HG03097 (cell line): ENCODE results near the gene RARG.

Experiments
- ATAC-seq: cut with Tn5 transposase; IDR thresholded peaks from one replicate; pipeline ENCODE4 v1.9.1; 2021; ENCODE audit not compliant: unreplicated experiment, low FRiP score

The RARG gene

GRCh38 chr12:53231921-53232645, at the start of gene RARG:
RARG (minus strand) TSS chr12:53232209; CDS start chr12:53227545, 4,664 bp downstream.
- ATAC-seq = no peak

DNA sequence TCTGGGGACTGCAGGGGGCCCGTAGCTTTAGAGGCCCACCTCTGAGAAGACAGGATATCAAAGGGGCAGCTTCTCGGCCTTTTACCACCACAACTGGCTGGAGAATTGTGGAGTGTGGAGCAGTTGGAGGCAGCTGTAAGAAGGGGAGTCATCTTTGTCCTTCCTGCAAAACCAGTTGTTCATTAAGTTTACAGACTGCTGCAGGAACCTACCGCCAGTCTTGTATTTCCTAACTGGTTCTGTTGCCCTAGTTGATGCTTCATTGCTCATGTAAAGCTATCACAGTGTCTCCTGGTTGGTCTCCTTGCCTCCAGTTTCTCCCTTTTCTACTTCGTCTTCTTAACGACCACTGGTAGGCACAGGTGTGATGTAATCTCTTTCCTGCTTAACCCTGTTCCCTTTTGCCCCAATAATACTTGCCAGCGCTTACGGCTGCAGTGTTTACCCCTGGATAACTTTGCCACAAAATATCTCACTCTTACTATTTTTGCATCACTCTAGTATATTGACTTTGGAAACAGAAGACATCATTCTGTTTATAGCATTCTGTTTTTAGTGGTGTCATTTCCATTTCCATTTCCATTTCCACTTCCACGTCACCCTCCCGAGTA, 48.0 kb upstream of the RARG start:
- no peak for ATAC-seq

GRCh38 chr12:53279283-53279869, 47.4 kb upstream of the RARG start:
- no peak for ATAC-seq

DNA sequence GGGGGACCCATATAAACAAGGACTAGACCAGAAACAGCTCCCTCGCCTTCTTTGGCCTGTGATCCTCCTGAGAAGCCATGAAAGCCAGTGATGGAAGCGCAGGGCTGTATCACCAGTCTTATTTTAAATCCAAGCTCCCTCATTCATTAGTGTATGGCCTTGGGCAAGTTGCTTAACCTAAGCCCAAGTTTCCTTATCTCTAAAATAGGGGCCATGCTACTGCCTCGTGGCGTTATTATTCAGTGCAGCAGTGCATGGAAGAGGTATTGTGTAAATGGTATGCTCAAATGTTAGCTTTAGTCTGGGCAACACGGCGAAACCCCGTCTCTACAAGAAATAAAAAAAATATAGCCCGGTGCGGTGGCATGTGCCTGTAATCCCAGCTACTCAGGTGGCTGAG, 46.0 kb upstream of the RARG start:
- no peak for ATAC-seq

DNA sequence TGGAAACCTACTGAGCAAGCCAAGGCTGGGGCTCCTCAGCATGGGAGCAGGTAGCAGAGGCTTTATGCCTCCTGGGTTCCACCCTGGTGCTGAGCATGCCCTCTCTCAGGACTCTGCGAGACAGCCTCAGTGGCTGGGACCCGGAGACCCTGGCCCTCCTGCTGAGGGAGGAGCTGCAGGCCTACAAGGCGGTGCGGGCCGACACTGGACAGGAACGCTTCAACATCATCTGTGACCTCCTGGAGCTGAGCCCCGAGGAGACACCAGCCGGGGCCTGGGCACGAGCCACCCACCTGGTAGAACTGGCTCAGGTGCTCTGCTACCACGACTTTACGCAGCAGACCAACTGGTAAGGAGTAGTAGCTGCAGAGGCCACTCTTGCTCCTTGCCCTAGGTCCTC, 44.5 kb upstream of the RARG start:
- ATAC-seq = no peak

DNA sequence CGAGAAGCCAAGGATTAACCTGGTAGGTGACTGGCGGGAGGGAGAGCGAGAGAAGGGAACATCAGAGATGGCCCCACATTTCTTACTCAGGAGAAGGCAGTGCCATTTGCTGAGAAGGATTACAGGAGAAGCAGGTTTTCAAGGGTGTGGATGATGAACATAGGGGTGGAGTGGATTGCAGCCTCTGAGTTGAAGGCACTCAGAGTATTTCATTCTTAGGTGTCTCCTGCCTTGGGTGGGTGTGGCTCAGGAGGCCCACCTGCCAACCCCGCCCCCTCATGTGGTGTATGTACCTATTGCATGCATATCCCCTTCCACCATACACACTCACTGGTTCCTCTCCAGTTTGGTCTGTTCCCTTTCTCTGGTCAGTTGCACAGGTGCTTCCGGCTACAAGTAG, 42.4 kb upstream of the RARG start:
- no peak for ATAC-seq

GRCh38 chr12:53268630-53269562, 36.9 kb upstream of the RARG start:
- no peak for ATAC-seq

DNA sequence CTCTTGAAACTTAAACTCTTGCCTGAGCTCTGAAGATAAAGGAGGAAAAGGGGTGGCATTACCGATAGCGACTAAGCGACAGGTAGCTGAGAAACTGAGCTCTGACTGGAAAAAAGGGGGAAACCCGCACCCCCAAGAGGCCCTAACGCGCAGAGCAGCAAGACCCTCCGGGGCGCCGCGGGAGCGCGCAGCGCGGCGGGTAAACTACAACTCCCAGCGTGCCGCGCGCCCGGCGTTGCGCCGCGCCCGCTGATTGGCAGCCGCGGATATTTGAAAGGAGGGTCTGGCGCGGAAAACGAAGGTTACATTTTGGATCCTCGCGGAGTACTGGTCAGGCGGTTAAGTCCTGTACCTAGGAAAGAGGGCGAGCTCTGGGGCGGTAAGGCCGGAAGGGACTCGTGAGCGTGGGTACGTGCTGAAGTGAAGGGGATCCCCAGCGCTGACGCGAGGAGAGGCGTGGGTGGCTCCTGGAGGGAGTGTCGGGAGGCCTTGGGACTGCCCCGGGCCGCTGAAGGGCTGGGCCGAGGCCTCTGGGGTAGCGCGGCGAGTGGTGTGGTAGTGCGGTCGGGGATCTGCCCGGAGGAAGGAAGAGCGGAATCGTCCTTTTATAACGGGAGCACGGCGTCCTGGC, 36.1 kb upstream of the RARG start, which contains the start of gene ESPL1:
ESPL1 (plus strand) TSS at position 301 of the 631 bp plus-strand sequence. CDS start 468 bp downstream, outside the sequence.
- ATAC-seq = peak; percentile 76

- no peak for ATAC-seq
Observed at GRCh38 chr12:53267306-53267998, 35.4 kb upstream of the RARG start.

GRCh38 chr12:53265783-53266182, 33.8 kb upstream of the RARG start:
- ATAC-seq = no peak

GRCh38 chr12:53259891-53260290, 27.9 kb upstream of the RARG start:
- ATAC-seq = no peak

GRCh38 chr12:53258541-53259539, 26.8 kb upstream of the RARG start:
- no peak for ATAC-seq

GRCh38 chr12:53255996-53256395, 24.0 kb upstream of the RARG start:
- ATAC-seq = no peak

- no peak for ATAC-seq
Observed at GRCh38 chr12:53254816-53255545, 23.0 kb upstream of the RARG start.

DNA sequence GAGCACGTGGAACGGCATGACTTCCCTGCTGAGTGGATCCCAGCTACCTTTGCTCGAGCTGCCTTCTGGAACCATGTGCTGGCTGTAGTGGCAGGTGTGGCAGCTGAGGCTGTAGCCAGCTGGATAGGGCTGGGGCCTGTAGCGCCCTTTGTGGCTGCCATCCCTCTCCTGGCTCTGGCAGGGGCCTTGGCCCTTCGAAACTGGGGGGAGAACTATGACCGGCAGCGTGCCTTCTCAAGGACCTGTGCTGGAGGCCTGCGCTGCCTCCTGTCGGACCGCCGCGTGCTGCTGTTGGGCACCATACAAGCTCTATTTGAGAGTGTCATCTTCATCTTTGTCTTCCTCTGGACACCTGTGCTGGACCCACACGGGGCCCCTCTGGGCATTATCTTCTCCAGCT, 21.3 kb upstream of the RARG start:
- ATAC-seq = no peak

- peak; percentile 4 for ATAC-seq
Observed at GRCh38 chr12:53252349-53252916, 20.4 kb upstream of the RARG start.

DNA sequence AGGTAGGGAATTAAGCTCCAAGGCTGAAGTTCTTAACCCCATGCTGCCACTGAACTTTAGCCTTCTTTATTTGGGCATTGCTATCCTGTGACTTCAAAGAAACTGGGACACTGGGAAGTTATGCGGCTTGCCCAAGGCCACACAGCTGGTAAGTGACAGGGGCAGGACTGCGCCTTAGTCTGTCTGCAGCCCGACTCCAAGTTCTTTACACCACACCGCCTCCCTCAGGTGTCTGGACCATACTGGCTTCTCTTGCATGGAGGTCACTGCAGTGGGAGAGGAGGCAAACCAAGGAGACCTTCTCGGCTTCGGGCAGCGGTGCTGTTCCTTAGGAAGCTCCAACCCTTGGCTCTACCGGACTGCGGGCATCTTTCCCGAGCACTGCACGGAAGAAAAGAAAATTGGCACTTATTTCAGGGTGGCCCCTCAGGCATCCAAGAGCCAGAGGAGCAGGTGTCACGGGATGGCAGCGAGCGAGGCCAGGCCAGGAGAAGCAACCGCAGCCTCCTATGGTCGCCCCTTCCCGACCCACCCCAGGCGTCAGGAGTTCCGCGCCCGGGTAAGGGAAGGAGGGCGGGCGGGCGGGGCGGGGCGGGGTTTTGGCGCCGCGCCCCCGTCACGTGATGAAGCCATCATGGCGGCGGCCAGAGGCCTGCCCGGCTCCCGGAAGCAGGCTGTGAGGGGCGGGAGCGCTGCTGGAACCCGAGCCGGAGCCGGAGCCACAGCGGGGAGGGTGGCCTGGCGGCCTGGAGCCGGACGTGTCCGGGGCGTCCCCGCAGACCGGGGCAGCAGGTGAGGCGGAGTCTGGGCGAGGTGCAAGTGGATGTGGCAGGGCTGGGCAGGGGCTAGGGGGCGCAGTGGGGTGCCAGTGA, 19.7 kb upstream of the RARG start:
- peak; percentile 58 for ATAC-seq
